Endodermal cell (in vitro differentiated cells): Measurements from ENCODE around the gene C19orf67. TPM values are rescaled to one million over a fixed set of nuclear protein-coding genes. Genes with fewer than 3 reads are reported as not detected.

Experiments used
- DNase-seq: peaks from one replicate; pipeline ENCODE4 v3.0.0-alpha.2; 2017
- H3K27ac ChIP-seq: 2 replicates; pipeline ENCODE4 v1.5.1; 2013; ENCODE audit warnings: mild to moderate bottlenecking, low read depth, low read length, moderate library complexity
- H3K27me3 ChIP-seq: 2 replicates; pipeline ENCODE4 v1.6.1; 2013; ENCODE audit warnings: mild to moderate bottlenecking, low read length, moderate library complexity; ENCODE audit not compliant: insufficient read depth, control insufficient read depth, poor library complexity, severe bottlenecking
- H3K36me3 ChIP-seq: 2 replicates; pipeline ENCODE4 v1.7.0; 2013; ENCODE audit warnings: mild to moderate bottlenecking, low read length, moderate library complexity; ENCODE audit not compliant: control insufficient read depth, insufficient read depth
- H3K4me1 ChIP-seq: one replicate; pipeline ENCODE4 v1.7.0; 2013; ENCODE audit warnings: low read length; ENCODE audit not compliant: control insufficient read depth, insufficient read depth
- H3K4me3 ChIP-seq: 2 replicates; pipeline ENCODE4 v1.5.1; 2013; ENCODE audit warnings: mild to moderate bottlenecking, low read length, moderate library complexity
- H3K9ac ChIP-seq: 2 replicates; pipeline ENCODE4 v1.6.1; 2013; ENCODE audit warnings: mild to moderate bottlenecking, low read length, moderate library complexity; ENCODE audit not compliant: poor library complexity, severe bottlenecking; ENCODE audit errors: extremely low read depth
- H3K9me3 ChIP-seq: 2 replicates; pipeline ENCODE4 v1.6.1; 2013; ENCODE audit warnings: mild to moderate bottlenecking, low read length, moderate library complexity; ENCODE audit not compliant: control insufficient read depth
- H3K27ac Mint-ChIP-seq: 2 replicates; pipeline ENCODE4 v1.8.0; 2020; ENCODE audit warnings: mixed read lengths
- H3K27me3 Mint-ChIP-seq: 2 replicates; pipeline ENCODE4 v1.8.0; 2021; ENCODE audit warnings: mild to moderate bottlenecking, mixed read lengths; ENCODE audit not compliant: insufficient read depth
- H3K36me3 Mint-ChIP-seq: 2 replicates; pipeline ENCODE4 v1.8.0; 2020; ENCODE audit warnings: low read depth, mixed read lengths
- H3K4me1 Mint-ChIP-seq: 2 replicates; pipeline ENCODE4 v1.8.0; 2020; ENCODE audit warnings: mixed read lengths
- H3K4me3 Mint-ChIP-seq: 2 replicates; pipeline ENCODE4 v1.8.0; 2020; ENCODE audit warnings: mild to moderate bottlenecking, moderate library complexity, mixed read lengths
- H3K9me3 Mint-ChIP-seq: 2 replicates; pipeline ENCODE4 v1.8.0; 2020; ENCODE audit warnings: mild to moderate bottlenecking, mixed read lengths
- WGBS, 2 experiments: methylation state at CpG; one replicate each; pipeline versions ENCODE4 v1.1.5 to v1.1.7; 2013; ENCODE audit warnings: missing lambda C conversion rate in 2 of 2, mixed read lengths in 1 of 2; ENCODE audit not compliant: insufficient coverage in 1 of 2, insufficient read length in 1 of 2; 5-methylcytosine and 5-hydroxymethylcytosine counted together
- total RNA-seq, 2 donors: library from RNA; stranded (reverse); fragmentation: NEBNext Ultra II Directional in 1 of 2; extraction: Animal tissue kit (Norgen Biotek cat#: 25700) in 1 of 2; gene quantifications; 2 replicates in 1 of 2; 3 replicates in 1 of 2; pipeline ENCODE4 v1.2.1, GENCODE V29; 2021
- TF ChIP-seq, protein P1 (sequence below): fragments of 200-600 bp; sonication (generic); conservative IDR thresholded peaks from 2 replicates; pipeline ENCODE4 v1.5.0; 2021; ENCODE audit warnings: antibody characterized with exemption, mild to moderate bottlenecking

Gene C19orf67
- total RNA-seq, 2 donors from 2014 or later, result 0.73 to 1.1 TPM

DNA sequence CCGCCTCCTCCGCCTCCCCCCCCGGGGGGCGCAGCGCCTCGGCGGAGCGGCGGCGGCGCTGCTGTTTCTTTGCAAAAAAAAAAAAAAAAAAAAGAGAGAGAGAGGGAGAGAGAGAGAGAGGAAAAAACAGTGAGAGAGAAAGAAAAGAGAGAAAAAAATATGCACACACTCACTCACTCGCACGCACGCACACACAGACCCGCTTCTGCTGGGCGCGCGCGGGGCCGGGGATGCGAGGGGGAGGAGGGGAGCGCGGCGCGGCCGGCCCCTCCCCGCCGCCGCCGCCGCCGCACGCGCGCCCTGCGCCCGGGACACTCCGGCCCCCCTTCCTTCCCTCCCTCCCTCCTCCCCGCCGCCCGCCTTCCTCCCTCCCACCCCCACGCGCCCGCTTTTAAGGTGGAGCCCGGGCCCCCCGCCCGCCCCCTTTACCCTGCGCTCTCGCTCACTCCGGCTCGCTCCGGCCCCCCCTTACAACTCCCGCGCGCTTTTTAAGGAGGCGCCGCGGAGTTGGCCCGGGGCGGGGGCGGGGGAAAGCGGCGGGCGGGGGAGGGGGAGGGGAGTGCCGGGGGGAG lies 5.0 kb upstream of the C19orf67 start, which contains the start of gene SAMD1:
SAMD1 (minus strand) TSS at position 243 of the 572 bp plus-strand sequence.
- Histone ChIP-seq H3K9me3 (peaks cover 9% of the 10 kb centered on the region), H3K9ac (peak within 1 kb of the TSS; percentile 42), H3K36me3 (peaks cover 20% of the 10 kb centered on the region), H3K4me3 (peak within 1 kb of the TSS; percentile 86), H3K27me3 (no peaks in the 10 kb centered on the region), H3K27ac (peak within 1 kb of the TSS; percentile 49), H3K4me1 (no peaks in the 10 kb centered on the region)
- TF ChIP-seq, protein P1, sequence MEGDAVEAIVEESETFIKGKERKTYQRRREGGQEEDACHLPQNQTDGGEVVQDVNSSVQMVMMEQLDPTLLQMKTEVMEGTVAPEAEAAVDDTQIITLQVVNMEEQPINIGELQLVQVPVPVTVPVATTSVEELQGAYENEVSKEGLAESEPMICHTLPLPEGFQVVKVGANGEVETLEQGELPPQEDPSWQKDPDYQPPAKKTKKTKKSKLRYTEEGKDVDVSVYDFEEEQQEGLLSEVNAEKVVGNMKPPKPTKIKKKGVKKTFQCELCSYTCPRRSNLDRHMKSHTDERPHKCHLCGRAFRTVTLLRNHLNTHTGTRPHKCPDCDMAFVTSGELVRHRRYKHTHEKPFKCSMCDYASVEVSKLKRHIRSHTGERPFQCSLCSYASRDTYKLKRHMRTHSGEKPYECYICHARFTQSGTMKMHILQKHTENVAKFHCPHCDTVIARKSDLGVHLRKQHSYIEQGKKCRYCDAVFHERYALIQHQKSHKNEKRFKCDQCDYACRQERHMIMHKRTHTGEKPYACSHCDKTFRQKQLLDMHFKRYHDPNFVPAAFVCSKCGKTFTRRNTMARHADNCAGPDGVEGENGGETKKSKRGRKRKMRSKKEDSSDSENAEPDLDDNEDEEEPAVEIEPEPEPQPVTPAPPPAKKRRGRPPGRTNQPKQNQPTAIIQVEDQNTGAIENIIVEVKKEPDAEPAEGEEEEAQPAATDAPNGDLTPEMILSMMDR, result no peak
- H3K27ac Mint-ChIP-seq, result peak within 1 kb of the TSS; percentile 93
- H3K4me1 Mint-ChIP-seq, result peaks cover 10% of the 10 kb centered on the region
- peaks cover 22% of the 10 kb centered on the region for H3K27me3 Mint-ChIP-seq
- WGBS, 2 experiments, result 0% methylated on average over 9 of the region's 65 CpGs; no CpG with 5 or more reads in 1 of the 2 experiments
- peak within 1 kb of the TSS; percentile 65 for H3K4me3 Mint-ChIP-seq
- H3K9me3 Mint-ChIP-seq, result peaks cover 22% of the 10 kb centered on the region
- peaks cover 32% of the 10 kb centered on the region for H3K36me3 Mint-ChIP-seq
- DNase-seq, result peak; percentile 88

DNA sequence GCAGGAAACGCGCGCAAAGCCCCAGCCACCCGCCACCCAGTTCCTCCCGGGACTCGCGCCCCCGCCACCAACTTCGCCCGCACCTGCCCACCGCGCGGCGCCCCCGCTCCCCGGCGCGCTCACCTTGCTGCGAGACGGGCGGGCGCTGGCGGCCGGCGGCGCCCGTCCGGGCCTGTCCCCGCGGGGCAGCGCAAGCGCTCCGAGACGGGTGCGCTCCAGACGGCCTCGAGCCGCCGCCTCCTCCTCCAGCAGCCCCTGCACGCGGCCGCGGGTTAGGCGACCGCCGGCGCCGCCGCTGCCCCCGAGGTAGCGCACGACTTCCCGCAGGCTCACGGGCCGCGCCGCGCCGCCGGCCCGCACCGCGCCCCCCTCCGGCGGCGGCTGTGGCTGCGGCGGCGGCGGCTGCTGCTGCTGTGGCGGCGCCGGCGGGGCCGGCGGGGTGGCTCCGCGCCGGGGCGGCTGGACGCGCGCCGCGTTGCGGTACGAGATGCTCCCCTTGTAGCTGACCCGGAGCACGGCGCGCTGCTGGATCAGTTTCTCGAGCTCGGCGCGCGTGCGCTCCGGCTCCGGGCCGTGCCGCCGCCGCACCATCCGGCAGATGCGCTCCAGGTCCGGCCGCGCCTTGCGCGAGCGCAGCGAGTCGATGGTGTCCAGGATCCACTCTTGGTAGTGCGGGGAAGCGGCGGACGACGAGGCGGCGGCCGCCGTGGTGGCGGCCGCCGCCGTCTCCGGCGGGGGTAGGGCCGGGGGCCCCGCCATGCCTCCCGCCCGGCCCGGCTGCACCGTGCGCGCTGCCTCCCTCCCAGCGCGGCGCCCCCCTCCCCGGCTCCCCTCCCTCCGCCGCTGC lies 4.3 kb upstream of the C19orf67 start:
- no peaks in the 10 kb centered on the region for H3K27me3 ChIP-seq
- no peak overlapping the region for H3K27ac Mint-ChIP-seq
- peak; percentile 71 for DNase-seq
- H3K27me3 Mint-ChIP-seq, result peaks cover 24% of the 10 kb centered on the region
- peak overlapping the region; percentile 65 for H3K4me3 Mint-ChIP-seq
- H3K36me3 ChIP-seq, result peaks cover 20% of the 10 kb centered on the region
- H3K36me3 Mint-ChIP-seq, result peaks cover 31% of the 10 kb centered on the region
- H3K9ac ChIP-seq, result no peak overlapping the region
- peaks cover 13% of the 10 kb centered on the region for H3K4me1 Mint-ChIP-seq
- TF ChIP-seq, protein P1, result peak; percentile 9
- no peak overlapping the region for H3K27ac ChIP-seq
- peaks cover 9% of the 10 kb centered on the region for H3K9me3 ChIP-seq
- H3K4me1 ChIP-seq, result no peaks in the 10 kb centered on the region
- H3K9me3 Mint-ChIP-seq, result peaks cover 22% of the 10 kb centered on the region
- peak overlapping the region; percentile 81 for H3K4me3 ChIP-seq
- WGBS, 2 experiments, result 0 to 1% methylated on average over 35 to 130 of the region's 142 CpGs

DNA sequence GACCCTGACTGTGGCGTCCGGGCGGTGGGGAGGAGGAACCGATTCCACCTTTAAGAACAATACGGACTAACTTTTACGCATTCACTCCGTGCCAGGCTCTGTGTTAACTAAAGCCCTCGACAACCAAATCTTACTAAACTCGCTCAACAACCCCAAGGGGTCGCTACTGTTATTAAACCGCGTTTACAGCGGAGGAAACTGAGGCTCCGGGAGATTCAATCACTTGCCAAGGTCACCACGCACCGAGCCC lies 3.8 kb upstream of the C19orf67 start:
- peaks cover 25% of the 10 kb centered on the region for H3K27me3 Mint-ChIP-seq
- peaks cover 13% of the 10 kb centered on the region for H3K4me1 Mint-ChIP-seq
- Histone ChIP-seq H3K27me3 (no peaks in the 10 kb centered on the region), H3K4me1 (no peaks in the 10 kb centered on the region), H3K9me3 (peaks cover 9% of the 10 kb centered on the region), H3K27ac (no peak overlapping the region), H3K36me3 (peaks cover 20% of the 10 kb centered on the region), H3K4me3 (peak overlapping the region; percentile 81), H3K9ac (no peak overlapping the region)
- peaks cover 16% of the 10 kb centered on the region for H3K9me3 Mint-ChIP-seq
- H3K36me3 Mint-ChIP-seq, result peaks cover 27% of the 10 kb centered on the region
- H3K27ac Mint-ChIP-seq, result no peak overlapping the region
- H3K4me3 Mint-ChIP-seq, result peak overlapping the region; percentile 65
- TF ChIP-seq, protein P1, result peak; percentile 67
- peak; percentile 58 for DNase-seq
- WGBS, 2 experiments, result 2 to 21% methylated on average over 10 to 16 of the region's 16 CpGs
